ENCODE data around the gene ULK4. TPM values are rescaled to one million over a fixed set of nuclear protein-coding genes. Genes with fewer than 3 reads are reported as not detected.

Gene ULK4
- total and polyA plus RNA-seq, 9 of the 15 experiments (the other 6 are each of a cell fraction or from before 2014, with no cell fraction given), result 3.0 to 5.9 (median 3.5) TPM

DNA sequence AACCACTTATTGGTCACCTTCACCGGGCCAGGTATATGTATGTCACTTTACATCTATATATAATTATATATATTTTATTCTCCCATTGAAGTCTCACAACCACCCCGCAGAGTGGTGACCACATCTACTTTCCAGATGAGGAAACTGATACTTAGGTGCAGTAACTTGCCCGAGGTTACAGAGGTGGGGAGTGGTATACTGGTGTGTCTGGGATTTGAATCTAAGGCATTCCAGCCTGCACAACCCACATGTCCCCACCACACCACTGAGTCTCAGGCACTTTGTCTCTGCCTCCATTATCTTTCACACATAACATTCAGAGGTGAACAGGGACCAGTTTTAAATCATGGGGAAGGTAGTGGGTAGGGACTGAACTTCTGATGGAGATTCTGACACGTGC is 501.2 kb downstream of the ULK4 start (continued):
- TF ChIP-seq SIRT6 (IDR thresholded peaks at IDR 0.05; ENCODE audit: low read depth, low read length), result no peak
- no peak for TF ChIP-seq ZNF707 (CRISPR knock-in tag; conservative IDR thresholded peaks at IDR 0.05)
- TF ChIP-seq KLF6 (CRISPR knock-in tag; IDR thresholded peaks at IDR 0.05; ENCODE audit: borderline replicate concordance), result no peak
- no peak for TF ChIP-seq CAMTA2 (CRISPR knock-in tag; conservative IDR thresholded peaks at IDR 0.05)
- TF ChIP-seq ERF (CRISPR knock-in tag; IDR thresholded peaks at IDR 0.05), result no peak

DNA sequence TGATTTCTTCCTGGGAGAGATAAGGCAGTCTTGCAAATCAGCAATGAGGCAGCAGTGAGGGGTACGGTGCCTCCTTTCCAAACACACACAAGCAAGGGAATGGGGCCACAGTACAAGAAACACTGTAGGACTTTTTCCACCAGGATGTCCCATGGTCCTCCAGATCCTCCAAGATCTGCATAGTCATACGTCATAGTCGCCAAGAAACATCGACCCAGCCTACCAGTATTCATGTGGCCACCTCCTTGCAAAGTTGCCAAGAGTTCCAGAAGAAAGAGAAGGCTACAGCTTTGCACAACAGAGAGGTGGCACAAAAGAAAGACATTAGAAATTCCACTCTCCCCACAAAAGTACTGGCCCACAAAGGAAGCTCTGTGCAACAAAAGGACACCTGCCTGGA is 504.7 kb downstream of the ULK4 start:
- CTCF ChIA-PET (ENCODE audit: low intra/inter-chr PET ratio), result no interaction called here
- no peak for TF ChIP-seq MIER1 (IDR thresholded peaks at IDR 0.05; ENCODE audit: low read depth)
- TF ChIP-seq ZNF143 (CRISPR knock-in tag; IDR thresholded peaks at IDR 0.05), result no peak
- TF ChIP-seq PHF21A (IDR thresholded peaks at IDR 0.05; ENCODE audit: borderline replicate concordance, low read depth), result no peak
- no peak for TF ChIP-seq ZBTB1 (CRISPR knock-in tag; IDR thresholded peaks at IDR 0.05; ENCODE audit: borderline replicate concordance, low read depth)
- TF ChIP-seq, protein P1, sequence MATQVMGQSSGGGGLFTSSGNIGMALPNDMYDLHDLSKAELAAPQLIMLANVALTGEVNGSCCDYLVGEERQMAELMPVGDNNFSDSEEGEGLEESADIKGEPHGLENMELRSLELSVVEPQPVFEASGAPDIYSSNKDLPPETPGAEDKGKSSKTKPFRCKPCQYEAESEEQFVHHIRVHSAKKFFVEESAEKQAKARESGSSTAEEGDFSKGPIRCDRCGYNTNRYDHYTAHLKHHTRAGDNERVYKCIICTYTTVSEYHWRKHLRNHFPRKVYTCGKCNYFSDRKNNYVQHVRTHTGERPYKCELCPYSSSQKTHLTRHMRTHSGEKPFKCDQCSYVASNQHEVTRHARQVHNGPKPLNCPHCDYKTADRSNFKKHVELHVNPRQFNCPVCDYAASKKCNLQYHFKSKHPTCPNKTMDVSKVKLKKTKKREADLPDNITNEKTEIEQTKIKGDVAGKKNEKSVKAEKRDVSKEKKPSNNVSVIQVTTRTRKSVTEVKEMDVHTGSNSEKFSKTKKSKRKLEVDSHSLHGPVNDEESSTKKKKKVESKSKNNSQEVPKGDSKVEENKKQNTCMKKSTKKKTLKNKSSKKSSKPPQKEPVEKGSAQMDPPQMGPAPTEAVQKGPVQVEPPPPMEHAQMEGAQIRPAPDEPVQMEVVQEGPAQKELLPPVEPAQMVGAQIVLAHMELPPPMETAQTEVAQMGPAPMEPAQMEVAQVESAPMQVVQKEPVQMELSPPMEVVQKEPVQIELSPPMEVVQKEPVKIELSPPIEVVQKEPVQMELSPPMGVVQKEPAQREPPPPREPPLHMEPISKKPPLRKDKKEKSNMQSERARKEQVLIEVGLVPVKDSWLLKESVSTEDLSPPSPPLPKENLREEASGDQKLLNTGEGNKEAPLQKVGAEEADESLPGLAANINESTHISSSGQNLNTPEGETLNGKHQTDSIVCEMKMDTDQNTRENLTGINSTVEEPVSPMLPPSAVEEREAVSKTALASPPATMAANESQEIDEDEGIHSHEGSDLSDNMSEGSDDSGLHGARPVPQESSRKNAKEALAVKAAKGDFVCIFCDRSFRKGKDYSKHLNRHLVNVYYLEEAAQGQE (IDR thresholded peaks at IDR 0.05; ENCODE audit: borderline replicate concordance), result no peak
- TF ChIP-seq, protein P1 (CRISPR knock-in tag; IDR thresholded peaks at IDR 0.05; ENCODE audit: low read depth), result no peak
- TF ChIP-seq ZBTB34 (CRISPR knock-in tag; IDR thresholded peaks at IDR 0.05), result no peak
- TF ChIP-seq SUPT5H (IDR thresholded peaks at IDR 0.05), result no peak

More for the DNA sequence above, 504.7 kb downstream of the ULK4 start:
- H3K79me2 ChIP-seq (ENCODE audit: control insufficient read depth, insufficient read depth, low read length), result no peaks in the 10 kb centered on the region
- H2AFZ ChIP-seq (ENCODE audit: low read depth, low read length), result no peak overlapping the region
- H3K9me1 ChIP-seq (ENCODE audit: control insufficient read depth, insufficient read depth, low read length), result no peaks in the 10 kb centered on the region
- peaks cover 0 to 5% of the 10 kb centered on the region in 2 experiments; a peak in 2 of 5 replicates for H3K27me3 ChIP-seq (ENCODE audit: control insufficient read depth in 2 of 2, insufficient read depth in 2 of 2, low read length in 2 of 2)
- H3K4me1 ChIP-seq (replicated peaks in 1 of 2; ENCODE audit: control insufficient read depth in 2 of 2, insufficient read depth in 2 of 2, low read length in 2 of 2), result no peaks in the 10 kb centered on the region
- intact Hi-C loops (cut with micrococcal nuclease) (no loop called here), in situ Hi-C loops (cut with MboI) (no loop called here)
- POLR2A ChIA-PET, result interaction anchor here (0.5 kb wide), 1 partner anchor 566 kb away, joined by 3 read pairs; no protein-coding TSS in a partner anchor
- no peak overlapping the region for H3K4me2 ChIP-seq (ENCODE audit: insufficient read depth, low read length)
- no peak overlapping the region for H3K9ac ChIP-seq (ENCODE audit: insufficient read depth in 1 of 2, low read depth in 2 of 2, low read length in 2 of 2)
- no peaks in the 10 kb centered on the region for H3K9me3 ChIP-seq (replicated peaks; ENCODE audit: control insufficient read depth, insufficient read depth, low read depth, low read length)
- FAIRE-seq (no peak), DNase-seq (ENCODE audit: extremely low read depth in 1 of 4, low spot score in 3 of 4) (no peak), ATAC-seq (no peak)
- H3K36me3 ChIP-seq (ENCODE audit: control insufficient read depth, insufficient read depth, low read length), result no peaks in the 10 kb centered on the region
- BruUV-seq (replicated peaks), result no TSS peak
- no peaks in the 10 kb centered on the region for H4K20me1 ChIP-seq (replicated peaks; ENCODE audit: control insufficient read depth, insufficient read depth, low read length)
- WGBS (ENCODE audit: insufficient coverage, low coverage, missing lambda C conversion rate), result 0% methylated on average over 4 of the region's 4 CpGs
- H3K27ac ChIP-seq (ENCODE audit: extremely low read depth, low read depth, low read length), result no peak overlapping the region
- no peak overlapping the region for H3K4me3 ChIP-seq

All from K562 (cell line).